Mucosa of descending colon (tissue), 3 donors: ENCODE data around the gene ELAPOR1. TPM values are rescaled to one million over a fixed set of nuclear protein-coding genes. Genes with fewer than 3 reads are reported as not detected.
A peak's percentile ranks its signal among the peaks of the same experiment; 100 is the strongest.
"Not testable (repeated sequence)": the region's sequence is repeated elsewhere in the genome, so short reads cannot be mapped to it uniquely, and the experiment has no call there.

Experiments
- ATAC-seq: fragments of 200-7000 bp; cut with Tn5 transposase; one replicate; pipeline ENCODE4 v1.9.1; 2020; ENCODE audit warnings: mild to moderate bottlenecking, moderate library complexity
- DNase-seq, 3 donors: peaks; one replicate each; pipeline ENCODE4 v3.0.0-alpha.2; 2020
- H3K36me3 ChIP-seq: fragments of 200-600 bp; one replicate; pipeline ENCODE4 v1.8.0; 2021; ENCODE audit warnings: low read depth, mild to moderate bottlenecking
- H3K4me1 ChIP-seq: fragments of 200-600 bp; one replicate; pipeline ENCODE4 v1.8.0; 2021; ENCODE audit warnings: low read depth, mild to moderate bottlenecking
- H3K4me3 ChIP-seq: fragments of 200-600 bp; one replicate; pipeline ENCODE4 v1.8.0; 2021; ENCODE audit warnings: mild to moderate bottlenecking
- H3K9me3 ChIP-seq: fragments of 200-600 bp; one replicate; pipeline ENCODE4 v1.8.0; 2021; ENCODE audit warnings: mild to moderate bottlenecking
- intact Hi-C, 2 donors: fragments of 100-400 bp; cut with DNase I in 1 of 2; cut with micrococcal nuclease in 1 of 2; formaldehyde crosslinking; loops; one replicate each; pipeline versions ENCODE4 v1.11.0 to v1.11.1; 2022; cut with DNase I, micrococcal nuclease
- total RNA-seq, 3 donors: library from RNA; stranded (reverse); fragmentation: NEBNext Ultra II Directional in 2 of 3; extraction: Animal tissue kit (Norgen Biotek cat#: 25700) in 2 of 3; gene quantifications; one replicate each; pipeline versions ENCODE4 v1.2.1 to v1.2.4, GENCODE V29; 2021 to 2023
- TF ChIP-seq, protein P1 (sequence below): fragments of 200-600 bp; IDR thresholded peaks from one replicate; pipeline ENCODE4 v1.8.0; 2022; ENCODE audit warnings: antibody characterized with exemption, mild to moderate bottlenecking
- donor health status: DM: no; HTN: no; CAD: no; lungs with moderate emphysema.
- donor health status: DM: no; HTN: no; CAD: no.
- donor health status: DM: no; HTN: yes; CAD: no.

The ELAPOR1 gene
- total RNA-seq, 3 donors from 2014 or later: 30.6 to 119 (median 107) TPM

DNA sequence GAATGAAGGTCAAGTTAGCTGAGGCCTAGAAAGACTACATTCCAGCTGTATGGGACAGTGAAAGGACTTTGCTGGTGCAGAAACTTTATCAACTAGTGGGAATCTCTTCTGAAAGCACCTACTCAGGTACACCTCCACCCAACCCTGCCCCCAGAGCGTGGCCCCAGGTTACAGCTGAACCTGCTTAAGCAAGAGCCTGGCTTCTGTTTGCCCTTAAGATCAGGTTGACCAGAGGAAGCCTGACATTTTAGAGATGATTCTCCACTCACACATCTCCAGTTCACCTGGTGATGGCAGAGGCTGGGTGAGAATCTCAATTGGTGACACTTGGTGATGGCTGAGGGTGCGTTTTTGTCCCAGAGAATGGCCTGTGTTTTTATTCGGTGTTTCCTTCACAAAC, 24.0 kb downstream of the ELAPOR1 start:
- DNase-seq: peak in 2 of 3 donors; percentile 59 to 61
- Histone ChIP-seq H3K36me3 (no peaks in the 10 kb centered on the region), H3K4me1 (peaks cover 36% of the 10 kb centered on the region), H3K9me3 (no peaks in the 10 kb centered on the region), H3K4me3 (no peak overlapping the region)
- intact Hi-C loops: no loop called here
- TF ChIP-seq, protein P1, sequence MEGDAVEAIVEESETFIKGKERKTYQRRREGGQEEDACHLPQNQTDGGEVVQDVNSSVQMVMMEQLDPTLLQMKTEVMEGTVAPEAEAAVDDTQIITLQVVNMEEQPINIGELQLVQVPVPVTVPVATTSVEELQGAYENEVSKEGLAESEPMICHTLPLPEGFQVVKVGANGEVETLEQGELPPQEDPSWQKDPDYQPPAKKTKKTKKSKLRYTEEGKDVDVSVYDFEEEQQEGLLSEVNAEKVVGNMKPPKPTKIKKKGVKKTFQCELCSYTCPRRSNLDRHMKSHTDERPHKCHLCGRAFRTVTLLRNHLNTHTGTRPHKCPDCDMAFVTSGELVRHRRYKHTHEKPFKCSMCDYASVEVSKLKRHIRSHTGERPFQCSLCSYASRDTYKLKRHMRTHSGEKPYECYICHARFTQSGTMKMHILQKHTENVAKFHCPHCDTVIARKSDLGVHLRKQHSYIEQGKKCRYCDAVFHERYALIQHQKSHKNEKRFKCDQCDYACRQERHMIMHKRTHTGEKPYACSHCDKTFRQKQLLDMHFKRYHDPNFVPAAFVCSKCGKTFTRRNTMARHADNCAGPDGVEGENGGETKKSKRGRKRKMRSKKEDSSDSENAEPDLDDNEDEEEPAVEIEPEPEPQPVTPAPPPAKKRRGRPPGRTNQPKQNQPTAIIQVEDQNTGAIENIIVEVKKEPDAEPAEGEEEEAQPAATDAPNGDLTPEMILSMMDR: no peak
- ATAC-seq: peak; percentile 16

DNA sequence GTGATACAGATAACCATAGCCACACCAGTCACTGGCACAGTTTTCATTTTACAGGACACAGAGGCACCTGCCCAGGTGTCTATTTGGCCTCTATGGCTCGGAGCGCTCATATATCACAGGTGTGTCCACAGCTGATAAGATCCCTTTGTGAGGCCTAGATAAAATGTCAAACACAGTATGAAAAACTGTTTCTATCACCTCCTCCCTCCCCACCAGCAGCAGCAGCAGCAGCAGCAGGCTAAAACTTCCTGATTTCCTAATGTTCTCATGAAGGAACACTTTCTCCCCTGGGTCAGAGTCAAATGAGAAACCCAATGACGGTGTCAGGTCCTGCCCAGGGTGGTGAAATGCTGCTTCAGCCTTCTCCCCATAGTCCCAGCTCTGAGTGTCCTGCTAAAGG, 24.4 kb downstream of the ELAPOR1 start:
- TF ChIP-seq, protein P1: no peak
- ATAC-seq: peak; percentile 72
- intact Hi-C loops: no loop called here
- Histone ChIP-seq H3K4me1 (peaks cover 36% of the 10 kb centered on the region), H3K9me3 (no peaks in the 10 kb centered on the region), H3K4me3 (no peak overlapping the region), H3K36me3 (no peaks in the 10 kb centered on the region)
- peak in 1 of 3 donors; percentile 71 for DNase-seq

DNA sequence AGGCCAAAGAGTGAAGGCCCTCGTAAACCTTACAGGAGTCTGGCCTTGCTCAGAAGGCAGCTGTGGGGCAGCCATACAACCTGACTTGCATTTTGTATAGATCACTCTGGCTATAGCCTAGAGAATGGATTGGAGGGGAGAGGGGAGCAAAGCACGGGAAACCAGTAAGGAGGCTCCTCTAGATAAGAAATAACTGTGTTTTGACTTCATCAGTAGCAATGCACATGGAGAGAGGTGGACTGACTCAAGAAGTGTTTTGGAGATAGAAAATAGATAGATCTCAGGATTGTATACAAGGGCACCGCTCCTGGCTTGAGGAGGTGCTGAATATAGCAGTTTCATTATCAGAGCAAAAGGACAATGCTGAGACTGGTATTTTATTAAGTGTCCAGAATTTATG, 26.5 kb downstream of the ELAPOR1 start:
- Histone ChIP-seq H3K36me3 (no peaks in the 10 kb centered on the region), H3K4me3 (no peak overlapping the region), H3K4me1 (peaks cover 32% of the 10 kb centered on the region), H3K9me3 (no peaks in the 10 kb centered on the region)
- intact Hi-C loops: no loop called here
- TF ChIP-seq, protein P1: no peak
- ATAC-seq: no peak
- DNase-seq: no peak

DNA sequence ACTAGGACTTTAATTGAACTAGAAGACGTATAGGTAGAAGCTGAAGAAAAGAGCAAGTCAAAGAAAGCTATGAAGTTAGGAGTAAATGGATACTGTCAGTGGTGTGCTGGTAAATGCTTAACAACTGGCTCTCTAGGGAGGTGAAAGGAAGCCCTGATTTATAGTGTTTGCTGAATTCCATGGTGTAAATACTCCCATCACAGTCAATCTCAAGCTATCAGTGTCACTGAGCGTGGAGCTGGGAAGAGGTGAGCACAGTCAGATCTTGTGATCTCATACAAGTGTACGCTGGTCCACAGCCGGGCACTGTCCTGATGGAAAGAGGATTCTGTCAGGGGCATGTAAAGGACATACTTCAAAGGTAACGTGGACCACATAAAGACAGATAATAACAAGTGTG, 28.3 kb downstream of the ELAPOR1 start:
- Histone ChIP-seq H3K4me3 (no peak overlapping the region), H3K4me1 (peaks cover 13% of the 10 kb centered on the region), H3K9me3 (no peaks in the 10 kb centered on the region), H3K36me3 (no peaks in the 10 kb centered on the region)
- peak; percentile 50 for ATAC-seq
- TF ChIP-seq, protein P1: no peak
- no peak for DNase-seq
- intact Hi-C loops: no loop called here

DNA sequence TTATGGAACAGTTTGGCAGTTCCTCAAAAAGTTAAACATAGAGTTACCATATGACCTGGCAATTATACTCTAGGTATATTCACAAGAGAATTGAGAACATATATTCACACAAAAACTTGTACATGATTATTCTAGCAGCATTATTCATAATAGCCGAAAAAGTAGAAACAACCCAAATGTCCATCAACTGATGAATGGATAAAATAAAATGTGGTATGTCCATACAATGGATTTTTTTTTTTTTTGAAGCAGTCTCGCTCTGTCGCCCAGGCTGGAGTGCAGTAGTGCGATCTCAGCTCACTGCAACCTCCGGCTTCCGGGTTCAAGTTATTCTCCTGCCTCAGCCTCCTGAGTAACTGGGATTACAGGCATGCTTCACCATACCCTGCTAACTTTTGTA, 28.8 kb downstream of the ELAPOR1 start:
- ATAC-seq, H3K36me3 ChIP-seq, DNase-seq, H3K4me3 ChIP-seq, H3K9me3 ChIP-seq, intact Hi-C loops, H3K4me1 ChIP-seq: not testable (repeated sequence)

DNA sequence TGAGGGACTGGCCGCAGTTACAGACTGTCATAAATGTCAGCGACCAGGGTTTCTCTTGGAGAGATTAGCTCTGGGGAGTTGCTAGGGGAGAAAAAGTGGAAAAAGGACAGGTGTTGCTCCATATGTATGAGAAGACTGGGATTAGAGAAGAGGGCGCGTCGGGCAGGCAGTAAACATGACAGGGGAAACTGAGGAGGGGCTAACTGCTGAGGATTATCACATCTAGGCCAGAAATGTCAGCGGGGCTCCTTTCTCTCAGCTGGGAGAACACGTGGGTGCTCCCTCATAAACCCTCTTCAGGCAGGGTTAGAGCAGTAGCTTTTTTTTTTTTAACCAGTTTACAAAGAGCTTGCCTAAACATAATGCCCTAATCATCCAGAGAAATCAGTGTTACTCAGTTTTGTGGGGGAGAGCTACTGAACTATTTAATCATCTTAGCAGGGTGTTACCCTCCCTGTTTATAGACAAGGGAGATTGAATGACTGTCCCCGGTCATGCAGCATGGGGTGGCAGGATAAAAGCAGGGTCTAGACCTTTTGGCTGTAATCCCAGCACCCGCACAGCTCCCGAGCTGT, 35.2 kb downstream of the ELAPOR1 start:
- H3K9me3 ChIP-seq: no peaks in the 10 kb centered on the region
- DNase-seq (no peak), ATAC-seq (peak; percentile 52)
- H3K36me3 ChIP-seq: no peaks in the 10 kb centered on the region
- H3K4me1 ChIP-seq: peaks cover 16% of the 10 kb centered on the region
- TF ChIP-seq, protein P1: no peak
- H3K4me3 ChIP-seq: no peak overlapping the region
- intact Hi-C loops: no loop called here
